HG03575 (cell line): ENCODE measurements around the gene MED9.

Source experiments
- ATAC-seq: cut with Tn5 transposase; IDR thresholded peaks from one replicate; pipeline ENCODE4 v1.9.1; 2021; ENCODE audit not compliant: unreplicated experiment, insufficient number of reproducible peaks, low FRiP score; ENCODE audit errors: extremely low read depth

MED9 gene

DNA sequence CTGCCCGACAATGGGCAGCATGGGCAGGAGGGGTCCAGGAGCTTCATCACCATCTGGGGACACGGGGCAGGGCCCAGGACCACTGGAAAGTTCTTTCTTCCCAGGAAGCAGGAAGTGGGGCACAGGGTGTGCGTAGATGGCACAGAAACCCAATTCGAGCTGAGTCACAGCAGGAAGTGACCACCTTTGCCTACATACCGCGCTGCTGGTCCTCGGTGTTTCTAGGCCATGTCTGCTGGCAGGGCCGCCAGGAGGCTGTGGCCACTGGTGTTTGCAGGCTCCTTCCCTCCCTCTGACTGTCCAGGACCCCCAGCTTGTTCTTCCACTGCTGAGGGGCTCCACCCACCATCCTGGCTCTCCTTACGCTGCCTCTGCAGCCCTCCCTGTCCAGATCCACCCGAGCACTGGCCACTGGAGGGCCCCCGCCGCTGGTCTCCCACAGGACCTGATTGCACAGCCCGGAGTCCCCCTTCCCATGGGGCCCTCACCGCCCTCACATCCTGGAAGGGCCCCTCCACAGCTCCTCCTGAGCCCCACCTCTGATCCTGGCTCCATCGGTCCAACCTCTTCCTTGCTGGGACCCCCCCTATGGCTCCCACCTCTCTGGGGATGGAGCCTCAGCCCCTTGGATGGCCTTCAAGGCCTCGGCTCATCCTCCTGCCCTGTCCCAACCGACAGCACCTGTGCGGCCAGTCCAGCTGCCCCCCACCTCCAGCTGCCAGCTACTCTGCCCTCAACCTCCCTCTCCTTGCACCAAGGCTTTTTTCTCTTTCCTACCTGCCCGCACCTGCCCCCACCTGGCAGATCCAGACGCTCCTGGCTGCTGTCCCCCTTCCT is 33.9 kb downstream of the MED9 start:
- ATAC-seq, result no peak

DNA sequence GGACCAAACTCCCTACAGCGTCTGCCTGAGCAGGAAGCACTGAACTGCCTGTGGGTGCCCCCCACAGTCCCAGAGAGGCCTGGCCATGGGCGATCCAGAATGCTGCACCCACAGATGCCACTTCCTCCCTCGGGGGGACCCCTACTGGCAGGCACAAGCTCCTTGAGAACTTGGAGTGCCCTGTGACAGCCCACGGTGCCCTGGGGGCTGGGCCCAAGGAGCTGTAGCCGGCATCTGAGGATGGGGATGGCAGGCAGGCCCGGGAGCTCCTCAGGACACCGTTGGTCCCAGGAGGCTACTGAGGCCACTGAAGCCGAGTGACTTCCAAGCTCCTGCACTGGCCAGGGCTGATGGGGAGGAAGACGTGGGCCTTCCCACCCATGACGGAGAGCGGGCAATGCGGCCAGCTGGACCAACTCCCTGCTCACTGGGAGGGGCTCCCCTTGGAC is 34.5 kb downstream of the MED9 start:
- ATAC-seq, result no peak

DNA sequence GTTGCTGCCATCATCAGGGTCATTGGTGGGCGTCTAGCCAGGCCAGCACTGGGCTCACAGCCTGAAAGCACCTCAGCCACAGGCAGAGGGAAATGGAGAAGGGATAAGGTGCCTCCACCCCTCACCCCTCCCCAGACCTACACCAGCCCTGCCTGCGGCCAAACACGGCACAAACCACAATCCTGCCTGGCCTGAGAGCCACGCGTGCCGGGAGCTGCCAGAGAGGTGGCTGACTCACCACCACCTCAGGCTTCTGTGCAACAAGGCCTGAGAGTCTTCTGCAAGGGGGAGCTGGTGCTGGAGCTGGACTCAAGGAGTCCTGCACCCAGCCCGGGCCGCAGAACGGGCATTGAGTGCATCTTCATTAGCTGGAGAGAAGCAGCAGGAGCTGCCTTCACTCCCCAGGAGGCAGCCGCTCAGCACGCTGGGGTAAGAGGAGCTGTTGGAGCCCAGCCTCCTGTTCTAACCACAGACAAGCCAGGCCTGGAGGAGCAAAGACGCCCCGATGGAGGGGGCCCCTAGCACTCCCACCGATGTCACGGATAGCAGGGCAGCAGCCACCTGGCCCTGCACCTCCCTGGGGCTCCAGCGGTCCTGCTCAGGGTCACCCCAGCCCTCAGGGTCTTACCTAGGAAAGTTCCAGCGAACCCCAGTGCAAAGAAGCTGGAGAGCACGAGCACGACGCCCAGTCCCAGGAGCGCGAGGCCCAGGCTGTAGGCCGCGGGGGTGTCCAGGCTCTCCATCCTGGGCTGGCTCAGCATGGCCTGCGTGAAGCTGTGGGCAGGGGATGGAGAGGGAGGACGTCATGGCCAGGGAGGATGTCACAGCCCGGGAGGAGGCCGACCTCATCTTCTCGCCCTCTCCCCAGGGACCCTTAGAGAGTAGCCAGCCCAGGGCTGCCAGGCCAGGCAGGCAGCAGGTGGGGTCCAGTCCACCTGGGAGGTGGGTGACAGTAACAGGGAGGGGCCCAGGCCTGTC is 35.4 kb downstream of the MED9 start:
- ATAC-seq, result no peak

DNA sequence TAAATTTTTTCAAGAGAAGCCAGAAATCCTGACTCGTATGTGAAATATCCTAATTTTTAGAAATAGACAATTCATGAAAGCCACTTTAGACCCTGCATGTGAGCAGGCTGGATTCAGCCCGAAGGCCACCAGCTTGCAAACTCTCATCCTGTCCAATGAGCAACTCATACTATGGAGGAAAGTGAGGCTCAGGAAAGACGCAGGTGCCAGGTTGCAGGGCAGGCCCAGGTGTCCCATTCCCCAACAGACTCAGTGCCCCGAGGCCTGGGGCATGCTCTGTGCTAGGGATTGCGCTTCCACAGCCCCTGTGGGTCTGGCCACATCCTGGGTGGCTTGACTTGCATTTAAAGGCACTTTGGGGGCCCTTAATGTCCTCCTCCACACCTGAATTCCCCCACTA is 36.1 kb downstream of the MED9 start:
- ATAC-seq, result no peak

DNA sequence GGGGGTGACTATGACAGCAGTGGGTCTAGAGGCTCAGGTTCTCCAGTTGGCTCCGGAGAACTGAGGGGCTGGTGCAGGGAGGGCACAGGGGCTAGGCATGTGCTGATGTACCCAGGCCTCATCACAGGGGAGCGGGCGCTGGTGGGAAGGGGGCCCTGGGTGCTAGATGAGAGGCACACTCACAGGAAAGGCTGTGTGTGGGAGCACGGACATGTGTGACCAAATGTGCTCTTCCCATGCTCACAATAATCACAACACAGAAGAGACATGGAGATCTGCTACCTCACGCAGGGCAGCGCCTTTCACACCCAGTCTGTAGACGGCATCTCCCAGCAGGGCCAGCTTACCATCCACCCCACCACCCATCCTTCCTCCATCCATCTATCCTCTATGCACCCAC is 36.8 kb downstream of the MED9 start:
- no peak for ATAC-seq

DNA sequence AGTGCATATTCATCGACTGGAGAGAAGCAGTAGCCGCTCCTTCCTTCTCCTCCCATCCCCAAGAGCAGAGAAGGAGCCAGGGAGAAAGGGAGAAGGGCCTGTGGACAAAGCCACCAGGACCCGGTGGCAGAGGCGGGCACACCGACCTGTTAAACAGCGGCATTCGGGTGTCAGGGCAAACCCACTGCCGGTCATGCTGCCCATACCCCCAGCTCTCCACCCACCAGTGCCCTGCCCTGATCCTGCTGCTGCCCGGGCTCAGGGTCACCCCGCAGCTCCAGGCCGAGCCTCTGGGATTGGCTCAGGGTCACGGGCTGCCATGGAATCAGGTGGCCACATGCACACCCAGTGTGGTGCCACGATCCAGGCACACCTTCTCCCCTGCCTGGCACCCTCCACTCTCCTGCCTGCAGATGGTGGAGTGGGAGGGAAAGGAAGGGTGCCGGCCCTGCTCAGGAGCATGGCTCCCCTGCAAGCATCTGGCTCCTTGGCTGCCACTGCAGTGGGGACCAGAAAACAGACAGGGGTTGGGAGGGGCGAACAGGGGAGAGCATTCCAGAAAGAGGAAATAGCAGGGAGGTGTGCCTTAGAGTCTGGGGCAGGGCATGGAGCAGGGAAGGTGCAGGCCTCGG is 37.7 kb downstream of the MED9 start:
- no peak for ATAC-seq

DNA sequence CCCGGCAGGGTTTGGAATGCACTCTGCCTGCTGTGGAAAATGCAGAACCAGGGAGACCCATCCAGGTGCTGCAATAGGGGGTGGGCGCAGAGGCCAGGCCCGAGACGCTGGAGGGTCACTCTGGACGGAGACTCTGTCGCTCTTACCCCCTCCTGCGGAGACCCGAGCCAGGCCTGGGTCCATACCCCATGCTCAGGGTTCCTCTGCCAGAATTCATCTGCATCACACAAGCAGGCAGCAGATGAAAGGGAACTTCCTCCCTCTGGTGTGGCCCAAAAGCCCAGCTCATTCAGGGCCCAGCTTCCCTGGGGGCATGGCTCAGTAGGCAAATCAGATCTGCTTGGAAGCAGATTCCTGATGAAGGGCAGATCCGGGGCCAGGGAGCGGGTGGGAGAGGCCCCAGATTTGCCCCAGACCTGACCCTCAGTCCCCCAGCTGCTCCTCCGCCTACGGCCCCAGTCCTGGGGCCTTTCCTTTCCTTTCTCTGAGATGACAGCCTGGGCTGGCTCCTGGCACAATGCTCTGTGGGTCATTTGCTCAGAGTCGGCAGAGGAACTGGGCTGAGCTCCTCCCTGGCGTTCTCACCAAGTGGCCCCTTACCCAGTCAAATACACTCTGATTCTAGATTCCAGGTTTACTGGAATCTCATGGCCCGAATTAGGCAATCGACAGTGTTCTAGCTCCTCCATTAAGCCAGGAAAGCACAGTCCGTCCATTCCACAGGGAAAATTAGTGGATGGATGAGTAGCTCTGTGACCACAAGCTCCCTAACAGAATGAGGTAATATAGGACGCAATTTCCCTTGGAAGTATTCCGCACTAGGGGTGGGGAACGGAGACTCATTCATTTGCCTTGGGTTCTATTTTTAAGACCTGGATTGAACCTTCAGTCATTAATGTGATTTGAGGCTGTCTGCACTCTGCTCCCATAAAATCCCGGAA is 38.5 kb downstream of the MED9 start:
- ATAC-seq, result no peak

DNA sequence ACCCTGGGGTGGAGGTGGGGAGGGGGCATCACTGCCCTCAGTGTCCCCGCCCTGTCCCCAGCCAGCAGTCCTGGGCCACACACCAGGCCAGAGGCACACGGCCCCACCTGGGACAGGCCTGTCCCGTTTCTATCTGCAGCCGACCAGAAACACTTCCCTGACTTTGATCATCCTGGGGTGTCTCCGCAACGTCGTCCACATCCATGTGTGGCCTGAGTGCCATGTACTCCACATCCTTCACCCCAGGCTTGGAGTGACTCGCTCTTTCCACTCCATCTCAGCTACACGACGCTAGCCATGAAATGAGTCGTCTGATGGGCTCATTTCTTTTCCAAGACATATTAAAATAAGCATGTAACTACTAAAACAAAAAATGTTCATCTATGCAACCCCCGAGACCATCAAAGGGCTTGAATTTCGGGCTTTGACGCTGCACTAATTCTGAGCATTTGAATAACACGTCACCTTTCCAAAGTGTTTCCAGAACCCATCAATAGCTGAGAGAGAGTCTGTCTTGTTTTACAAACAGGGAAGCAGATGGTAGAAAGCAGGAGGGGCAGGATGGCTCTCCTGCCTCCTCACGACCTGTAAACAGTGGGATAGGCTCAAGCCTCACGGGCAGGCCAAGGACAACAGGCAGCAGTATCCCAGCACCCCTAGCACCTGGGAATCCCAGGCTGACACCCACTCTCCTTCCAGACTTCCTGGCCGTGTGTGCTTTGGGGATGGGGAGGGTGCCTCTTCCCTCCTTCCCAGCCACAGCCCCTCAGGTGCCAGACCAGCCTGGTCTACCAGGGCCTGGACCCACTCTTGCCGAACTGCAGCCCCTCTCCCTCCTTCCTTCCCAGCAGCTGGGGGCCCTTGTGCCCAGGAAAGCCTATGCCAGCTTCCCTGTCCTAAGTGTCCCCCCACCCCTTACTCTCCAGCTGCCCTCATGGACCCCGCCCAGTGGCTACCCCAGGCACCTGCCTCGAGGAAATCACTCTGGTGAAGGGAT is 39.4 kb downstream of the MED9 start:
- ATAC-seq, result no peak

DNA sequence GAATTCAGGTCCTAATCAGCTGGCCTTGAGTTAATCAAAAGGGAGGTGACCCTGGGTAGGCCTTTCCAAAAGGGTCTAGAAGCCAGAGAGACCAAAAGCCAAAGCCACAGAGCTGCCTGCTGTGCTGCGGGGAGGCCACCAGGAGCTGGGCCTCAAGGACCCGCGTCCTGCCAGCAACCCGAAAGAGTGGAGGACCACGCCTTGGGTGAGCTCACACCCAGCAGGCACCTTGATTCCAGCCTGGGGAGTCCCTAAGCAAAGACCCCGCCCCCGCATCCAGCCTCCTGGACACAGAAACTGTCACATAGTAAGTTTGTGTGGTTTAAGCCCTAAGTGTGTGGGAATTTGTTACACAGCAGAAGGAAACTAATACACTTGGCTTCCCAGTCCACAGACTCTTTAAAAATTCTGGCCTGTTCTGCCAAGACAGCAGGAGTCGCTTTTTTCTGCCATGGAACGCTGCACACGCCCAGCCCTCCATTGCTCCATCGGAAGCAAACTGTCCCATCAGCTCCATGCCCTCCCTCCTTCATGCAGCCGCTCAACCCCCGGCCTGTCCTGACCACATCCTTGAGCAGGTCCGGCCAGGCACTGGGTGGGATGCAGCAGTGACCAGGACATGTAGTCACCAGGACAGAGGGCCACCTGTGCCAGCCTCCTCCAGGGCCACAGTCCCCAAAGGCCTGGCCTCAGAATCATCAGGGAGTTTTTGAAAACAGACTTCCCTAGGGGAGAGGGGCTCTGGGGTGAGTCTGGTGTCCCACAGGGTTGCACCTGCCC is 40.3 kb downstream of the MED9 start:
- no peak for ATAC-seq

DNA sequence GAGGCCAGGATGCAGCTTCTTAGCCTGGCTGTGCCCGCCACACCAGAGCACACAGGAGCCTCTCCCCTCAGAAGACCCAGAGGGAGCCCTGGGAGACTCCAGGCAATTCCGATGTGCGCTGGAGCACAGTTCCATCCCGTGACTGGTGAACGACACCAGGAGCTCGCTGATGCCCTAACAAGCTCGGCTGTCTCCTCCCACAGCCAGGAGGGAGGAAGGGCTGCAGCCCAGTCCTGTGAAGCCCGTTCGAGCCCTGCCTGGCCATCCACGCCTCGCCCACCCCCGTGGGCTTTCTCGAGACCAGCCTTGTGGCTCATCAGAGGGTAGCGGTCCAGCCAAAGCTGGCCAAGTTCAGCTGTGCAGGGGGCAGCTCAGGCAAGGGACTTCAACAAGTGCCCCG is 41.2 kb downstream of the MED9 start:
- no peak for ATAC-seq

DNA sequence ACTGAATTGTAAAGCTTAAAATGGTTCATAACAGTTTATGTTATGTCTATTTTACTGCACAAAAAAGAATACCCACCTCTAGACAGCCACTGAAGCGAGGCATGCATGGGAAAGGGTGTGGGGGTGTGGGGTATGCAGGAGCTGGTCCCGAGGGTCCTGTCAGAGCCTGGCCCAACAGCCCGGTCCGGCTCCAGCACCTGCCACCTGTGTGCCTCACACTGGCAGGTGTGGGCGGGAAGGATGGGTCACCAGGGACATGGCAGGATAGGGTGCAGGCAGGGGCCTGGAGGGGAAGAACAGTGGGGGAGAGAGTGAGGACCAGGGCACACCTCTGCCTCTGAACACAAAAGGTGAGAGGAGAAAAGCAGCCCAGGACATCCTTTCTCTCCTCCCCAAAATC is 42.2 kb downstream of the MED9 start:
- no peak for ATAC-seq

DNA sequence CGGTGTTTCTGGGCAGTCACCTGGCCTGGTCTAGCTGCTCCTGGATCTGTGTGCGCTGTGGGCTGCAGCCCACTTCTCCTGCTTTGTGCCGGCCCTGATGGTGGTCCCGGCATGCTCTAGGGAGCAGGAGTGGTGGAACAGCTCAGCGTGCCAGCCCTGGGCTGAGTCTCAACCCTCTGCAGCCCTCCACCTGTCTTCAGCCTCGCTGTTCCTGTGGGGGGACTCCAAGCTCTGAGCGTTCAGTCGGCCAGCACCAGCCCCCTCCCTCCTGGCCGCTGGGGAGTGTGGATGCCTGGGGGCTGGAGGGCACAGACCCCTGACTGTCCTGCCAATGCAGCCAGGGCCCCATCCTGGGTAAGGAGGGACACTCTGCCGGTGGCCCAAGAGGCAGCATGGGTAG is 43.1 kb downstream of the MED9 start:
- ATAC-seq, result no peak

DNA sequence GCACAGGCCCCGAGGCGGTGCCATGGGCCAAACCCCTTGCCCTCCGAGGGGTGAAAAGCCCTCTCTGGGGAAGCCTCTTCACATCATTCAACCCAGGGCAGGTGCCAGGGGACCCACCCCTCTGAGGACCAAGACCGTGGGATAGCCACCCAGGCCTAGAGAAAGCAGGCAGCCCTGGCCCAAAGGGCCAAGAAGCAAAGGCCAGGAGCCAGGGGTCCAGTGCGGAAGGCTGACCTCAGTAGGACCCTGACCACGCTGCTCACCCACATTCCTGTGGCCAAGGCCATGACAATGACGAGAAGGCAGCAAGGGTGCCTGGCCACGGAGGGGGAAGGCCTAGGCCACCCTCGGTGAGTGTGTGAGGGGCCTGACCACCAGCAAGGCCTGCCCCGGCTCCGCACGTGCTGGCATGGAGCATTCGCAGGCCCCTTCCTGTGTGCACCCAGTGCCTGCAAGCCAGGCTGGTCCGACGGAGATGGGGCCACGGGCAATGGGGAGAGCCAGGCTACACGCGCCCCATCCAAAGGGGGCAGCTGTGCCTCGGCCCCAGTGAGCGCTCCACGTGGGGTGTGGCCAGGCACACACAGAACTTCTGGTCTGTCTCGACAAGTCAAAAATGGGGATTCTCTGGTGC is 43.9 kb downstream of the MED9 start:
- no peak for ATAC-seq

DNA sequence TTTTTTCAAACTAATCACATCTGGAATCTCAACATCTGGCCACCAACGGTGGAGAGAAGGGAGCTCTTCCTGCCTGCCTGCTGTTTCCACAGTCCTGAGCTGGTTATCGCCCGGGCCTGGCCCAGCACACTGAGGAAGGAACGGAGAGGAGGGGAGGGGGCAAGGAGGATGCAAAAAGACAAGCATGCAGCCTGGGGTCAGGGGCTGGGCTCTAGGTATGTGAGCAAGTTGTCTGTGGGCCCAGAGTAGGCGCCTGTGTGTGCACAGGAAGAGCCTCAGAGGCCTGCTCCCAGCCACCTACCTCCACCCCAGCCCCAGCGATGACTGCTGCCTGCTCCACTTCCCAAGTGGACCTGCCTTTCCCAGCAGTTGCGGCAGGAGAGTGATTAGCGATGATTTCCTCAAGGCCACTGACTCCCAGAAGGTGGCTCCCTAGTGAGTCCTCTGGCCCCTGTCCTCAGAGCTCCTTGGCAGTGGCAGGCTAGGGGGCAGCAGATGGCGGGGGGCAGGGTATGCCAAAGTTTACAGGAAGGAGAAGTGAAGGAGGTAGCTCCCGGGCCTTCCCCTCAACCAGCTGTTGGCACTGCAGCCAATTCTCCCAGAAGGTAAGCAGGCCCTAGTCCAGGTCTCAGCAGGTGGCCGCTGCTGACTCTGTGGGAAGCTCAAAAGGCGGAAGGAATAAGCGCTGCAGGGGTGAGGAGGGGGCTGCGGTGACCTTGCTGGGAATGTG is 46.4 kb downstream of the MED9 start:
- ATAC-seq, result no peak

DNA sequence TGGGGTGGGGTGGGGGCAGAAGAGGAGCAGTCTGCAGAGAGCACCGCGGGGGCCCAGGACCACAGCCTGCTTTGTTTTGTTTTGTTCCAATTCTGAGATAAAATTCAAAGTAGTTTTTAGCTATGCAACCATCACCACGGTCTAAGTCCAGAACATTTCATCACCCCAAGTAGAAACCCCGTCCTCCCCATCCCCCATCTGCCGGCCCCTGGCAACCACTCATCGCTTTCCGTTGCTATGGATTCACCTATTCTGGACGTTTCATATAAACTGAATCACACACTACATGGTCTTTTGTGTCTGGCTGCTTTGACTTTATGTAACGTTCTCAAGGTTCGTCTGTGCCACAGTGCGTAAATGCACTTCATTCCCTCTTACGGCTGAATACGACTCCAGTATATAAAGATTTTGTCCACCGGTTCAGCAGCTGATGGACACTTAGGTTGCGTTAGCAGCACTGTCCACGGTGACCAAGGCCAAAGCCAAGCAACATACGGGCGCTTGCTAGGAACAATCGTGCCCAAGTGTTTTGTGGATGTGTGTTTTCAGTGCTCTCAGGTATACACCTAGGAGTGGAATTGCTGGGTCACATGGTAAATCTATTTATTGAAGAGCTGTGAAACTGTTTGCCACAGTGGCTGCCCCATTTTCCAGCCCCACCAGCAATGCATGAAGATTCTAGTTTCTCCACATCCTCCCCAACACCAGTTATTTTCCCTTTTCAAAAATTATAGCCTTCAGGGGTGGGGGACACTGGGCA is 47.1 kb downstream of the MED9 start:
- no peak for ATAC-seq
